Tibial artery (tissue), 4 donors: ENCODE results near the gene PPP2R5D.

Experiments used
- DNase-seq, 2 donors: peaks; one replicate each; pipeline ENCODE4 v3.0.0-alpha.2; 2019
- H3K27ac ChIP-seq, 2 donors: fragments of 200-600 bp; sonication (generic) in 1 of 2; 1 replicate in 1 of 2; 2 replicates in 1 of 2; pipeline ENCODE4 v1.5.1; 2018 to 2019; ENCODE audit warnings: mild to moderate bottlenecking in 1 of 2
- H3K27me3 ChIP-seq, 2 donors: fragments of 200-600 bp; sonication (generic) in 1 of 2; one replicate each; pipeline versions ENCODE4 v1.5.1 to v1.6.0; 2016 to 2019
- H3K36me3 ChIP-seq, 3 donors: fragments of 200-600 bp; sonication (generic) in 2 of 3; one replicate each; pipeline ENCODE4 v1.5.1; 2016 to 2019; ENCODE audit warnings: mild to moderate bottlenecking in 2 of 3
- H3K4me1 ChIP-seq, 4 donors: fragments of 200-600 bp; sonication (generic) in 2 of 4; 1 replicate in 3 of 4; 2 replicates in 1 of 4; pipeline ENCODE4 v1.5.1; 2016 to 2019
- H3K4me3 ChIP-seq, 2 donors: fragments of 200-600 bp; sonication (generic) in 1 of 2; 1 replicate in 1 of 2; 2 replicates in 1 of 2; pipeline ENCODE4 v1.5.1; 2018 to 2019; ENCODE audit warnings: mild to moderate bottlenecking in 2 of 2
- H3K9me3 ChIP-seq, 3 donors: fragments of 200-600 bp; sonication (generic) in 1 of 3; one replicate each; pipeline ENCODE4 v1.5.1; 2016 to 2019
- intact Hi-C: fragments of 100-400 bp; cut with DNase I; formaldehyde crosslinking; loops from one replicate; pipeline ENCODE4 v1.15.0; 2023; ENCODE audit warnings: low total_unique reads
- TF ChIP-seq, protein P1 (sequence below), 2 experiments: fragments of 200-600 bp in 1 of 2; fragments of 450-650 bp in 1 of 2; IDR thresholded peaks; one replicate each; pipeline ENCODE4 v1.5.1; 2017 to 2019; ENCODE audit warnings: antibody characterized with exemption in 2 of 2, mild to moderate bottlenecking in 1 of 2, moderate library complexity in 1 of 2

The PPP2R5D gene

DNA sequence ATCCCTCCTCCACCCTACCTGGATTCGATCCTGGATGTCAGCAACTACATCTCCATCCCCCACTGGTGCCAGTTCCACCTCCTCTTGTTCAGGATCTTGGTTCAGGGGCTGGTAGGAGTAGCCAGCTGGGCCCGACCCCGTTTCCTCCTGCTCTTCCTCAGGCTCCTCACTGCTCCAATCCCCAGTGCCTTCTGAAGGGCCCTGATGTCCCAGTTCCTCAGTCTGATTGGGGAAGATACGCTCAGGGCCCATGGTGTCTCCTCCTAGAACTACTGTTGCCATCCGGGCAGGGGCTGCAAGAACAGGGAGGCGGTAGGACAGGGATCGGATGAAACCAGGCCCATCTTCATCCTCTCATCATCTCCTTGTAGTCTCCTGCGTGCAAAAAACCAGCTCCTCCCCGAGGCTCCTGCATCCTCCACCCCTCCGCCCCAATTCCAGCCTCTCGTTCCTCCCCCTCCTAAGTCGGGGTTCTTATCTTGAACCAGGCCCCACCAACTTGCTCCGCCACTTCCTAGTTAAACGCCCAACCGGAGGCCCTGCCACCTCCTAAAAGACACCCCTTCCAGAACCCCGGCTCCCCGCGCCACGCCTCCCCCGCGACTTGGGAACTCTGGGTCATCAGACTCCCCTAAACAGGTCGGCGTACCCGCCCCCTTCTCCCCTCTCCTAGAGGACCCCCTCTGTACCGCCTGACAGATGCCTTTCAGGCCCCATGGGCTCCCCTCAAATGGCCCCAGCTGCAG, 28.9 kb downstream of the PPP2R5D start:
- DNase-seq = no peak
- Histone ChIP-seq H3K4me1 (peaks cover 0 to 49% (median 41%) of the 10 kb centered on the region in 4 donors), H3K27ac (peak overlapping the region; percentile 84 to 89), H3K9me3 (no peaks in the 10 kb centered on the region), H3K27me3 (no peaks in the 10 kb centered on the region), H3K4me3 (peak overlapping the region; percentile 71 to 83), H3K36me3 (peaks cover 35 to 53% (median 47%) of the 10 kb centered on the region in 3 donors)
- intact Hi-C loops = loop anchor here (5.0 kb wide), 3 partner anchors 39 to 109 kb away; partner anchors contain the start of genes CNPY3 and CUL7
- TF ChIP-seq, protein P1, sequence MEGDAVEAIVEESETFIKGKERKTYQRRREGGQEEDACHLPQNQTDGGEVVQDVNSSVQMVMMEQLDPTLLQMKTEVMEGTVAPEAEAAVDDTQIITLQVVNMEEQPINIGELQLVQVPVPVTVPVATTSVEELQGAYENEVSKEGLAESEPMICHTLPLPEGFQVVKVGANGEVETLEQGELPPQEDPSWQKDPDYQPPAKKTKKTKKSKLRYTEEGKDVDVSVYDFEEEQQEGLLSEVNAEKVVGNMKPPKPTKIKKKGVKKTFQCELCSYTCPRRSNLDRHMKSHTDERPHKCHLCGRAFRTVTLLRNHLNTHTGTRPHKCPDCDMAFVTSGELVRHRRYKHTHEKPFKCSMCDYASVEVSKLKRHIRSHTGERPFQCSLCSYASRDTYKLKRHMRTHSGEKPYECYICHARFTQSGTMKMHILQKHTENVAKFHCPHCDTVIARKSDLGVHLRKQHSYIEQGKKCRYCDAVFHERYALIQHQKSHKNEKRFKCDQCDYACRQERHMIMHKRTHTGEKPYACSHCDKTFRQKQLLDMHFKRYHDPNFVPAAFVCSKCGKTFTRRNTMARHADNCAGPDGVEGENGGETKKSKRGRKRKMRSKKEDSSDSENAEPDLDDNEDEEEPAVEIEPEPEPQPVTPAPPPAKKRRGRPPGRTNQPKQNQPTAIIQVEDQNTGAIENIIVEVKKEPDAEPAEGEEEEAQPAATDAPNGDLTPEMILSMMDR (IDR thresholded peaks at IDR 0.05) = no peak

DNA sequence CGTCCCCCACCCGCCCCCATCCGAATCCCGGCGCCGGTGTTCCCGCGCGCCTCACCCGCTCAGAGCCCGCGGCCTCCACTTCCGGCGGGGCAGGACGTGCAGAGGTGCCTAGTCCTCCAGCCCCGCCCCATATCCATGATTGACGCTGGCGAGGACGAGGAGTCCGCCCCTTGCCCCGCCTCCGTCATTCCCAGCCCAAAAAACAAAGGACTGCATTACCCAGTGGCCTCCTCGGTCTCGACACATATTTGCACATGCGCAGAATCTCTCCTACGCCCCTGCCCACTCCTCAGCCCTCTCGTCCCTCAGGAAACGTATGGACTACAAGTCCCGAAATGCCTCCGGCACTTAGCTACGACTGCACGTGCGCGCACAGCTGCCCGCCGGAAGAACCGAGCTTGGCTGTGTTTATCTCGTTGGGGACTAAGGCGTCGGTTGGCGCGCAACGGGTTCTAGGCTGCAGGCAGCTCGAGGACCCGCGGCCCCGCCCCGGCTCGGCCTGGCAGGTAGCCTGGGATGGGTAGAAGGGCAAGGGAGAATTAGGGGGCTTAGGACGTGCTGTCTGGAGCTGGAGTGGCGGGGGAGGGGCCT, 29.6 kb downstream of the PPP2R5D start, which contains the start of the genes KLHDC3 and MEA1:
TSS of gene KLHDC3 (plus strand) at position 407 of the 591 bp plus-strand sequence. CDS start 2,944 bp downstream, outside the sequence.
TSS of gene MEA1 (minus strand) at position 104 of the 591 bp plus-strand sequence. CDS start 133 bp downstream, outside the sequence.
- Histone ChIP-seq H3K4me1 (peaks cover 0 to 49% (median 41%) of the 10 kb centered on the region in 4 donors), H3K27ac (peak within 1 kb of the TSS; percentile 86 to 89), H3K9me3 (no peaks in the 10 kb centered on the region), H3K4me3 (peak within 1 kb of the TSS; percentile 71 to 83), H3K27me3 (no peaks in the 10 kb centered on the region), H3K36me3 (peaks cover 33 to 53% (median 47%) of the 10 kb centered on the region in 3 donors)
- DNase-seq = peak; percentile 99 to 100
- intact Hi-C loops = loop anchor here (5.0 kb wide), 3 partner anchors 38 to 108 kb away; partner anchors contain the start of genes CNPY3 and CUL7
- TF ChIP-seq, protein P1 (IDR thresholded peaks at IDR 0.05) = no peak

DNA sequence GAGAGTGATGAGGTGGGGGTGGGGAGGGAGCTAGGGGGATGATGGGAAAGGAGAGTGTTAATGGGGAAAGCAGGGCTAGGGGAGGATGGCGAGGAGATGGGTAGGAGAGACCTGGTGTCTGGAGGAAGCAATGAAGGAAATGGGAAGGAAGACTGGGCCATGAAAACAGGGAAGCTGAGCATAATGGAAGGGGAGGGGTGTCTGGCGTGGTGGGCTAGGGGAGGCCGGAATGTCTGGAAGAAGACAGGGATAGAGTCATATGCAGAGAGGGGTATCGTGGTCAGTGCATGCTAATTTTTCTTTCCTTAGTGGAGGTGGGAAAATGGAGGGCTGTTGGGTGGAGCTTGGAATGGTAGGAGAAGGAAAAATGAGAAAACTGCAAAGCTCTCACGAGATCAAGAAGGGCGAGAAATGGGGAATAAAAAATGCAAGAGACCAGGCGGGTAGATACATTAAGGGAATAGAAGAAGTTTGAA, 30.1 kb downstream of the PPP2R5D start:
- Histone ChIP-seq H3K4me3 (peak overlapping the region; percentile 71 to 83), H3K27ac (peak overlapping the region; percentile 85 to 86), H3K27me3 (no peaks in the 10 kb centered on the region), H3K4me1 (peaks cover 0 to 49% (median 41%) of the 10 kb centered on the region in 4 donors), H3K36me3 (peaks cover 33 to 53% (median 47%) of the 10 kb centered on the region in 3 donors), H3K9me3 (no peaks in the 10 kb centered on the region)
- TF ChIP-seq, protein P1 (IDR thresholded peaks at IDR 0.05) = no peak
- DNase-seq = no peak
- intact Hi-C loops = loop anchor here (5.0 kb wide), 3 partner anchors 38 to 108 kb away; partner anchors contain the start of genes CNPY3 and CUL7

DNA sequence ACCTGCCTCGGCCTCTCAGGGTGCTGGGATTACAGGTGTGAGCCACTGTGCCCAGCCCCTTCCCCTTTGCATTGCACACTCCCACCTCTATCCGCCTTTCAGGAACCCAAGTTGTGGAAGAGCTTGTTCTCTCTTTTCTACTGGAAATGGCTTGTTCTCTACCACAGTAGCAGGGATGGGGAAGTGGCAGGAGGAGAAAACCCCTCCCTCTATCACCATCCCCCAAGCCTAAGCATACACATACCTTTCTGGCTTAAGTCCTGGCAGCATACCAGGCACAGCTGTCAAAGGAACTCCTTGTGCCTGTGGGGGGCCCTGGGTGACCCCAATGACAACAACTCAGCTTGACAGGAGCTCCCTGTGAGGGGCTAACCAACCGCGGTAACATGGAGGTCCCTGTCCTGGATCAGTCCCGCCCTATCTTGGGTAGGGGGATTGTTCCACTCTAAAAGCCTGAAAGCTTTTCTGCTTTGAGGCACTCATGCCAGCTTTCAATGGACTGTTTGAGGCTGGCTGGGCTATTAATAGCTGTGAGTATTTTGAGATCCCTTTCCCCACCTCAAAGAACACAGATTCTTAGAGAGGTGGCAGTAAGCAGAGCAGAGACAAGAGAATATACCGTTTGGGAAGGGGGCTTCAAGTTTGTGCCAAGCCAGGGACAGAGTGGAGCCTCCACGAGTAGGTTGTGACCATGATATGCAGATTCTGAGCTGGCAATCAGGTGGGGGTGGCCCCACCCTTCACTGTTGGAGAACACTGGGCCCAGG, 32.0 kb downstream of the PPP2R5D start:
- H3K27ac ChIP-seq = peak overlapping the region in 1 of 2 donors; percentile 45
- peaks cover 19 to 40% (median 36%) of the 10 kb centered on the region in 3 donors for H3K36me3 ChIP-seq
- H3K4me3 ChIP-seq = no peak overlapping the region
- TF ChIP-seq, protein P1 (IDR thresholded peaks at IDR 0.05) = no peak
- H3K9me3 ChIP-seq = no peaks in the 10 kb centered on the region
- DNase-seq = no peak
- intact Hi-C loops = no loop called here
- no peaks in the 10 kb centered on the region for H3K27me3 ChIP-seq
- peaks cover 0 to 58% (median 45%) of the 10 kb centered on the region in 4 donors for H3K4me1 ChIP-seq

DNA sequence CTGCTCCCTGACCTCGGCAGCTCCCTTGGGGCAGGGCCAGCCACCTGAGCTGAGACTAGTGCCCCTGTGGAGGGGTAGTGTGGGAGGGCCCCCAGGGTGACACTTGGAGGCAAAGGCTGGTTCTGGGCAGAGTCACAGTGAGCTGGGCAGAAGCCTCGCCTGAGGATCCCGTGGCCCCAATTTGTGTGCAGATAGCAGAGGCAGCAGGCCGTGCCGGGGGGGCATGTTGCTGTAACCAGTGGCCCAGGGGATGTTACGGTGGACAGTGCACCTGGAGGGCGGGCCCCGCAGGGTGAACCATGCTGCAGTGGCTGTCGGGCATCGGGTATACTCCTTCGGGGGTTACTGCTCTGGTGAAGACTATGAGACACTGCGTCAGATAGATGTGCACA, 32.6 kb downstream of the PPP2R5D start:
- H3K27ac ChIP-seq = peak overlapping the region in 1 of 2 donors; percentile 45
- H3K36me3 ChIP-seq = peaks cover 14 to 34% (median 30%) of the 10 kb centered on the region in 3 donors
- H3K9me3 ChIP-seq = no peaks in the 10 kb centered on the region
- no peak overlapping the region for H3K4me3 ChIP-seq
- no peak for DNase-seq
- H3K27me3 ChIP-seq = no peaks in the 10 kb centered on the region
- intact Hi-C loops = no loop called here
- peaks cover 0 to 58% (median 44%) of the 10 kb centered on the region in 4 donors for H3K4me1 ChIP-seq
- TF ChIP-seq, protein P1 (IDR thresholded peaks at IDR 0.05) = no peak
